ENCODE results near the gene NOS1AP.
A peak's percentile ranks its signal among the peaks of the same experiment; 100 is the strongest.

The NOS1AP gene

DNA sequence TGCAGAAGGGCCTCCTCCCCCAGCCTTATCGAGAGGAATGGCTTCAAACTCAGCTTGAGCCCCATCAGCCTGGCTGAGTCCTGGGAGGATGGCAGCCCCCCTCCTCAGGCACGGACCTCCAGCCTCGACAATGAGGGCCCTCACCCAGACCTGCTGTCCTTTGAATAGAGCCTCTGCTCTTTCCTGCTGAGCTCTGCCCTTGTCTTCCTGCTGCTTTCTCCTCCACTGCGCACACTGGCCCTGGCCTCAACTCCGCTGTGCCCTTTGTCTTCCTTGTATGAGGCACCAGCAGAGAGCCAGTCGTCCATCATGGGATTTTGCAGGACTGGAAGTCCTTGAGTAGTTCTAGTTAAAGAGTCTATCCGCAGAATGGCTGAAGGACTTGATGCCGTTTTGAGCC is 314.0 kb downstream of the NOS1AP start:
- DNase-seq (ENCODE audit: low spot score): no peak

DNA sequence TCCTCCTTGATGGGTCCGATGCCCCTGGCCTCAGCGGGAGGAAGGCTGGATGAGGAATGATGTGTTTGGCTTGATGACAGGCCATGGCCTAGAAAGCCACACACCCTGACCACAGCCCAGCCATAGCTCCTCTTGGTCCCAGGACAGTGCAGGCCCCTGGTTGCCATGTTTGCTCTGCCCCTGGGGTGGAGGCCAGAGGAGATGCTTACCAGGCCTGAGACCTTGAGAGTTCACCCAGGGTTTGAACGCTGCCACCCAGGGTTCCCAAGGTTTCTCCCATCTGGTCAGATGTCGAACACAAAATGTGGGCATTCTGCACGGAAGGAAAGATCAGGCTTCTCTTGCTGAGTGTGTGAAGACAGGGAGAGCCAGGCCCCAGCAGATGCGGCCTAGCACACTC is 314.6 kb downstream of the NOS1AP start:
- no peak for DNase-seq (ENCODE audit: low spot score)

DNA sequence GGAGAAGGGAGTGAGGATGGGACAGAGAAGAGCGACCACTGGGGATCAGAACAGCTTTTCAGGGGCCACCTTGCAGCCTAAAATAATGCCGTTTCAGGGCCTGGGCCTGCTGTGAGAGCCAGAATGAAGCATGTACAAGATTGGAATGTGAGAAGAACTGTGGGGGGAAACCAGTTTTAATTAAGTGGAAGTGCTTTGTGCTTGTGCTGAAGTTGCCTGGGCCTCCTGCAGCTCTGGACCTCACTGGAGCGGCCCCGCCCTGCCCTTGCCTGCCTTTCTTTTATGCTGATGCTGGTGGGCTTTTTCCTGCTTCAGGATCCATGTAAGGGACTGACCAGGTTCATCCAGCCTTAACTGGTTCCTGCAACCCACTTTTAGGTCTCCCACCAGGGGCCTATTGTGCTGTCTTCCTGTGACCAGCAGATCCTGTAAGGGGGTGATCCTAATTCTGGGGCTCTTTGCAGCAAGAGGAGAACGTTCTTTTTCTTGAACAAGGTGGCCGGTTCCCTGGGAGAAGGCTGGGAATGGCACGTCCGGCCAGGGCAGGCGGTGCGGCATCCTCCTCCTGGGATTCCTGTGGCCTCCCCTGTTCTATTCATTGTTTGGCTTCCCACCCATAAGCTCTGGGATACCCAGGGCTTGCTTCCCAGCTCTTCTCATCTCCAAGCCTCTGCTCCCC is 315.2 kb downstream of the NOS1AP start:
- DNase-seq (ENCODE audit: low spot score): no peak

DNA sequence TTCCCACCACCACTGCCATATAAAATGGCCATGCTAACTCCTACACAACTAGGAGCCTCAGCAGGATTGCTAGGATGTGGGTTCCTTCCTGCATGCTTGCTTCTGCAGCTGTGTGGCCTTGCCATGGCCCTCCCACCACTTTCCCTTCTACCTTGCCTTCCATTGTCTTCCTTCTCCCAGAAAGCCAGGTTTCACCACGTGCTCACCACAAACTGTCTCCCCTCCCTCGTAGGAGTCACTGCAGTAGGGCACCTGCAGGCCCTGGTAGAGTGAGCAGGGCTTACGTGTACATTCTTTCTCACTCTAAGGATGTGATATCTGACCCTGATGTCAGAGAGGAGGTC is 315.8 kb downstream of the NOS1AP start:
- DNase-seq (ENCODE audit: low spot score): no peak

DNA sequence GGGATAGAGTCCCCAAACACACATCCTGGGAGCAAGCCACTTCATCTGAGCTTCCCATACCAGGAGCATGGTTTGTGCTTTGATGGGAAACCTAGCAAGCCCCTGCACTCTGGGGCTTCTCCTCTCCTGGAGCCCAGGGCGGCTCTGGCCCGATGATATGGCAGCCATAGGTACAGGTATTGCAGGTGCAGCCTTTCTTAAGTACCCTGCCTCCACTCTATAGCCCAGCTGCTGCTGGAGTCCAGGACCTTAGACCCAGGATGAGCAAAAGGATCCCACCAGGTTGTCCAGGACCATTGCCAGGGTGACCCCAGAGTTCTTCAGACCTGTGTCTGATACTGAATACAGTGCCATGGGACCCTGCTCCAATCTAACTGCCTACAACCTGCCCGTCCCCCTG is 316.2 kb downstream of the NOS1AP start:
- no peak for DNase-seq (ENCODE audit: low spot score)

DNA sequence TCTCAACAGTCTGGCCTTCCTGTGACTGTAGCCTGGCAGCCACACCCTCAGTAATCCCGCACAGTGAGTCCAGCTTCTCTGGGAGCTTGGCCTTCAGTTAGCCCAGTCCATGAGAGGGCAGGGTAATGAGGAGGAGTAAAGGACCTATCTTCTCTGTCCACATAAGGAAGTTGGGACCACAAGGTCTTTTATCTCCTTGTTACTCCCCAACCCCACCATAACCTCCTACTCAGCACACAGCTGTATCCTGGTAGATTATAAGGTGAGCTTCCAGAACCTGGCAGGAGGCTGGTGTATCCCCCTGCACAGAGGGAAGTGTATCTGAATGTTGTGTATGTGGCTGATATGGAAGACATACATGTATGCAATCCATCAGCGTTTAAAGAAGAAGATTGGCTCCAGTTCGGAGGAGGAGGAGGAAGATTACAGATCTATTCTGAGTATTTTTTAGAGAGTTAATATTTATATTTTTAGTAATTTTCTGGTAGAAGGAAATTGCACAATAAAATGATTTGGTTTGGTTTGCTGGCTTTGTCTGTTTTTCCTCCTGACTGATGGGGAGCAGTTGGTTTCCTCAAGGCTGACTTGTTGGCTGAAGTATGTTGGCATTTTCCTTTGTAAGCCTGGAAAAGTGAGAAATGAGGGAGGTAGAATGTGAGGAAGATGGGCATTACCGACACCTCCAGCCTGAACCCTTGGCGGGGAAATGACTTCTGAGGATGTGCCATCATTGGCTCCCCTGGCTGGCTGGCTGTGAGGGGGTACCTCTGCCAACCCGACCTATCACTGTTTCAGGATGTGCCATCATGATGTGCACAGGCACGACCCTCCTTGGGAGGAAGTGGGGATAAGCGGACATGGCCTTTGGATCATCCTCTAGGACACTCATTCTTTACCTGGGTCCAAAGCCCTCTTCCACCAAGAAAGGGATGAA is 317.1 kb downstream of the NOS1AP start:
- DNase-seq (ENCODE audit: low spot score): no peak

DNA sequence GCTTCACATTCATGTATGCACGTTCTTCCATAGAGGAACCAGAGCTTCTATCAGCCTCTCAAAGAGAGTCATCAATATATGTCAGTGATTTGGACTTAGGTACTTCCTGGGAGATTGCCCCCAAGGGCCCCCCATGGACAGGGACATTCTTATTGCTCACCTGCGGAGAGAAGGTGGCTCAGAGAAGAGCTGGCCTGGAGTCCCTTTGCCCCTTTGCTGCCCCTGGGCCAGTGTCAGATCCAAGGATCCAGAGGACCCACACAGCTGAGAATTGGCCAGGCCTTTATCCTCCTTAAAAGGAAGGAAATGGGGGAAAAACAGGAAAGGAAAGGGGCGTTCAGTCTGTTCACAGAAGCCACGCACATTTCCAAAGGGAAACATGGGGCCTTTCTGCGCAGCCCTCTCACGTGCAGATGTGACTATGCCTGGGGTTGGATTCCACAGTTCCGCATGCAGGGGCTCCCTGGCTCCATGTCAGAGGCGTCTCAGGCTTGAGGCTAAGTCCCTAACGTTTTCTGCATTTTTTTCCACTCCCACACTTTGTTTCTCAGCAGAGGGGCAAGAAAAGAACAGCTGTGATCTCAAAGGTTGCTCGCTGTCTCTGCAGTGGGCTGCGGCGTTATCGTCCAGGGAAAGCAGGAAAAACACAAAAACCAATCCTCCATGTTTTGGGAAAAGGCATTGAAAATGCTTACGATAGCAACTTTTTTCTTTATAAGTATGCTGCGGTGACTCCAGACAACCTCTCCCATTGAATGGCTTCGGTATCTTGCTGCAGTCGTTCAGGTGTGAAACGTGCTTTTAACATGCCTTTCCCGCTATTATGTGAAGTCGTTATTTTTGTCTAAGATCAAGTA is 318.0 kb downstream of the NOS1AP start:
- DNase-seq (ENCODE audit: low spot score): no peak

DNA sequence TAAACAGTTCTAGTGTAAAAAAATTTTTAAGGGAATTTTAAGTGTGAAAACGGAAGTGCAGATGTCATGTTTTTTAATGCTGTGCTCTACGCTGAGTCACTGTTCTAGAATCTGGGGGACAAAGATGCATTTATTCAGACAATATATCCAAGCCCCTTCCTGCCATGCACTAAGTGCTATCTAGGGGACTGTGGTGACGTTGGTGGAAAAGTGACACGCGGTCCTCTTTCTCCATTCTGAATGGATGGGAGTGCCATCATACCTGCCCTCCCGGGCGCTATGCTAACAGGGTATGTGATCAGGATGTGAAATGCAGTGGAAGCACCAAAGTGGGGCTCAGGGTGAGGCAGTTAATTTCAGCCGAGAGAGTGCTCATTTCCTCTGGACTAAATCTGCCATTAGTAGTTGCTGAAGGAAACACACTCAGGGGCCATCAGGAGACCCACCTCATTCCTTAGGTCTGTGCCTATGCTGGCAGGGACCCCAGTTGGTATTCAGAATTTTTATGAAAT is 318.6 kb downstream of the NOS1AP start:
- DNase-seq (ENCODE audit: low spot score): no peak

DNA sequence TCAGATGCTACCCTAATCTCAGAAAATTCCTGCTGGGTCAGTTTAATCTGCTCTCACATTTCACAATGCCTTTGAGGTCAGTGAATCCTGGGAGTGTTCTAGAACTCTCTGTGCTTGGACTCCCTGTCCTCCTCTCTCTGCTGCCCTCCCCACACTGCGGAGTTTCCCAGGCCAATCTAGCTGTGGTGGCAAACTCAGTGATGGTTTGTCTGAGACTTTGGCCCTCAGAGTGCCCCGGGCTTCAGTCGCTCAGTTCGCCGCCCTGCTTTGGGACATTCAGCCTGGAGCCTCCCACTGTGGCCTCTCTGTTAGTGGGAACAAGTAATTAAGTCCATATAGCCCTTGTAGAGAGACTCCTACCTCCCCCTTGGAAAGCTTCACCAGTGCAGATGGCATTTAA is 319.1 kb downstream of the NOS1AP start:
- DNase-seq (ENCODE audit: low spot score): no peak

DNA sequence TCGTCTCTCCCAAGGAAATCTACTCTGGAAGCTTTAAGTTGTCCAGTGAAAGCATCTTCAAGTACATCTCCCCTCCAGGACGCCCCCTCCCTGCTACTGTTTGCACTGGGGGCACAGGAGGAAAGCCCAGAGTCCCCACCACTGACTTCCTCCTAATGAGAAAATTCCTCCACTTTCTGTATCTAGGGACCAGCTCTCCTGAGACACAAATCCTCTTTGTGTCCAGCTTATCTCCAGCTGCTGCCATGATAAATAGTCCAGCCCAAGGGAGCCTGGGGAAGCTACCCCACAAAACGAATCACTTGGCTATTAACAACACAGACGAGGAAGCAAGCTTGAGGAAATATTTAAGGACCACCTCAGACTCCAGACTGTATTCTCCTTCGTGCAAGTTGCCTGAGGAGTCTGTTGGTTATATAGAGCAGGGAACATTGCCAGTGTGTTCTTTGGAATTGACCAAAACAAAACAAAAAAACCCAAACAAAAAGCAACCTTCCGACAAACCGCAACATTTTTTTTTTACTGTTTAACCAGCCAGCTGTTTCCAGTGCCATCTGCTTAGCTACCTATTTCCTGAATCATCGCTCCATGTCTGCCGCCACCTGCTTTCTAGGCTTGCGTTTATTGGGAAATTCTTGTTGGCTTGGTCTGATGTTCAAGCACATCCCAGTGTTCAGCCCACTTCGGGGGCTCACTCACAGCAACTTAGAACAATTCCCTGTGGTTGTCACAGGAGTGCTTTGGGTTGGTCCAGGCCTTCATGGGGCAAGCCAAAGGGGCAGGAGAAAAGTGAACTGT is 319.7 kb downstream of the NOS1AP start:
- no peak for DNase-seq (ENCODE audit: low spot score)

DNA sequence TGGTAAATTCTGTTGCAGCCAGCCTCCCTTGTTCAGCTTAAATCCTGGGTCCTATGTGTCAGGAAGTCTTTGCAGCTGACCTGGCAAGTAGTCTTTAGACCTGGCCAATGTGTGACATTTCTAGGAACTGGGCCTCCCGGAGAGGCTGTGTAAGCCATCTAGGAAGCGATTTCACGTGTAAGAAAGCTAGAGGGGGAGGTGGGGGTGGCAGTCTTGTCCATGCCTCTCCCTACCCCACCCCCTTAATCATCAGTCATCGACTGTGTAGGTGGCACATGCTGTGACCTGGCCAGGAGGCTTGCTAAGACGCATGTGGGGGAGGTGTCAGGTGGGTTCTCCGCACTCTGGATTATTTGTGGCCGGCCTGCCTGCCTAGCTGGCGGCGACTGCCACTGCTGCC is 320.5 kb downstream of the NOS1AP start:
- no peak for DNase-seq (ENCODE audit: low spot score)

DNA sequence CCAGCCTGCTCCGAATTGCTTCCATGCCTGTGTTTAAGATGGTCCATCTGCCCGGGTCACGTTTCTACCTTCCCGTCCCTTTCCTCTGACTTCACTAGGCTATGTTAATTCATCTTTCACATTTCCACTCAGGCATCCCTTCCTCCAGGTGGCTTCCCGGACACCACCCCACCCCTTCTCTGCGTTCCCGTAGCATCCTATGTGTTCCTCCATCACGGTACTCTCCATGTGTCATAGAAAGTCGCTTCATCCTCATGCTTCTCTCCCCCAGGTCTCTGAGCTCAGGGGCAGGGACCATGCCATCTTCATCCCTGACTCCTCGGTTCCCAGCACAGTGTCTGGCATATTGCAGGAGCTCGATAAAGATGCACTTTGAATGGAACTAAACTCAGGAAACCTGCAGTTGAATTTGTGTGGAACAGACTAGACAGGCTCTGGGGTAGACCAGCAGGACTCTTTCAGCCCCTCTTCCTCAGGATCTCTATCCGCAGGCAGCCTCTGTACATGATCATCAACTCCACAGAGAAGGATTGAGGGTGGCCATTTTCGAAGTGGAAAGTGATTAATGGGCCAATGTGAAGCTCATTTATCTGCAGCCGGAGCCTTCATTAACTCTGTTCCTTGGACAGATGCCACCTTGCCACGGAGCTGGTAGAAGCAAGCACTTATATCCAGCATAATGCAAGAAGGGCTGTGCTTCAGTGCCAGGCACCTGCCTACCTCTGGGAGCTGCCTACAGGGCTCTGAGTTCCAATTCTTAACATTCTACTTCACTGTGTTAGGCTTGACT is 321.1 kb downstream of the NOS1AP start:
- DNase-seq (ENCODE audit: low spot score): no peak

DNA sequence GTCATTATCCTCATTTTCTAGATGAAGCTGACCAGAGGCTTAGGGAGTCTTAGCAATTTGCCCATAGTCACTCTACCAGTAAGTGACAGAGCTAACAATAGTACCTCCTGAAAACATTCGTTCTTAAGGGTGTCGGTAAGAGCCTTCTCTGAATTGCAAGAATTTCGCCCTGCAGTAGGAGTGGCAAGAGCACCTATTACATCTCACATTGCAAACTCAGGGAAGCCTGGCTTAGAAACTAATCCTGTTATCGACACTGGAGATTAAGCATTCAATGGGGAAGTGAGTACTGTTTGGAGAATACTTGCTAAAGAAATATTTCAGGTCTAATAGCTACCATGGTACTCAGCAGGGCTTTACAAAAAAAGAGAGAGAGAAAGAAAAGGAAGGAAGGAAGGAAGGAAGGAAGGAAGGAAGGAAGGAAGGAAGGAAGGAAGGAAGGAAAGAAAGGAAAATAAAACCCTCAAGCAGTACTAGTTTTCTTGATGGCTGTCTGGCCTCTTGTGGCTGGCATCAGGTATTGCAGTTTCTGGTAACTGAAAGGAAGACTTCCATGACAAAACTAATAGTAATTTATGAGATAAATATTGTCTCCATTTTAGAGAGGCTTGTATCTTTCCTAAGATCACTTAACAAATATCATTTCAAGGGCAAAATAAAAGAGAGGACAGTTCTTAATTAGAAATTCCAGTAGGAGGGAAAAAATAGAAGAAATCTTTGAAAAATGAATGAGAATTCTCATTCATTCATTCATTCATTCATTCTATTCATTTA is 322.5 kb downstream of the NOS1AP start:
- DNase-seq (ENCODE audit: low spot score): peak; percentile 58

DNA sequence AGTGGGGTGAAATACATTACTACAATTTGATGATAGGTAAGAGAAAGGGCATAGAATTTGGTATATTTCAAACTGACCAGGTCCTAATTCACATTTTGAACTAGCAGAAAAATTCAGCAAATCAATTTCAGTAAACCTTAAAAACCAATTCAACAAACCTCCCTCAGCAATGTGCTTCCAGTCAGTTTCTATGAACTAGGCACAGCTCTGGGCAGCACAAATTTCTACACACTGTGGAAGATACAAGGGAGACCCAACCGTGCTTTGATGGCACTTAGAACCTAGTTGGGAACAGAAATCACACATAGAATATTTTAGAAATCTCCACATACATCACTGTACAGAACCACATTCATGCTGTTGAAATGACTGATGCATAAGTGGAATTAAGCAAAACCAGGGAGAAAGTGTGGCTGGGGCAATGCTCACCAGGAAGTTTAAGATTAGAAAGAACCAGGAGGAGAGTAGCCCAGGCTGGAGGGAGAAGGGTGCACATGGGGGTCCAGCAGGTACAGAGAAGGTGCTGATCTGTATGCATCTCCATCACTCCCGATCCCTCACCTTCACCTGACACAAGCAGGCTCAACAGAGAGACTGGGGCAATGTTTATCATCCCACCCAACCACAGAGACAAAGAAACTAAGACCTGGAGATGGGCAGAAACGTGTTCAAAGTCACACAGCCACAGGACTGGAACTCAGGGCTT is 326.9 kb downstream of the NOS1AP start:
- DNase-seq (ENCODE audit: low spot score): no peak

DNA sequence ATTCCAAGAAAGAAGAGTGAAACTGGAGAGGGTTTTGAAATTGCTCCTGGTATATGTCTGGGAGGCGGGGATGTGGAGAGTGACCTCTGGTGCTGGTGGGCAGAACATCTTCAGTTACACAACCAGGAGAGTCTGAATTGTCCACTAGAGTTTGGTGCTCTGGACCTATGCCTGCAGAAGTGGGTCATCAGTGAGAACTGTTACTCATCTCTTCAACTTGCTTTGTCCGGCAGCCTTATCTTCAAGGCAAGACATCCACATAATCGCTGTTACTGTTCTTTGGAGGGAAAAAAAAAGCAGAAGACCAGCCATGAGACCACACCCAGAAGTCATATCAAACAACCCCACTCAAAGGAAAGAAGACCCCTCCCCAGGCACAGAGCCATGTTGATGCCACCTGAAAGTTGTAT is 327.6 kb downstream of the NOS1AP start:
- DNase-seq (ENCODE audit: low spot score): no peak

DNA sequence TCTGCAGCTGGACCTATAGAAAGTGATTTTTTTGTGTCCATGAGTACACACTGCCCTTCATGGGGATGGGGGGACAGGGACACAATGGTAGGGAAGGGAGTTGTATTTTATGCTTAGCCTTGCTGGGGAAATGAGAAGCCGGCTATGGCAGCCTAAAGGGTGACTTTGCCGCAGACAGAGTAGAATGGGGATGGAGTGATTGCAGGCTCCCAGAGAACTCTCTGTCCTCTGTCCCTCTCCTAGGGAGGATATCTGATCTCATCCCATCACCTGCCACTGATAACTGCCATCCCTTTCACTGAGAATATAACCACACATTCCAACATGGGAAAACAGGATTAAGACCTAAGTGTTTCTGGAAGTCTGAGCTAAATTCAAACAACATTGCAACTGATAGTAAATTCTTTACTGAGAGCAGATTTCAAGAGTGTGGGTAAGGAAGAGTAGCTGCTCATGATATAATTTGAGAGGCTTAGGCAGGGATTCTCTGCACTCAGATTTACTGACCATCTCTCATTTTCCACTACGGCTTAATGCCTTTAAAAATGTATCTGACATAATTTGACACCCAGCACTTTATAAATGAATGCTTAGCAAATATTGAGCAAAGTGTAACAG is 328.6 kb downstream of the NOS1AP start:
- no peak for DNase-seq (ENCODE audit: low spot score)

DNA sequence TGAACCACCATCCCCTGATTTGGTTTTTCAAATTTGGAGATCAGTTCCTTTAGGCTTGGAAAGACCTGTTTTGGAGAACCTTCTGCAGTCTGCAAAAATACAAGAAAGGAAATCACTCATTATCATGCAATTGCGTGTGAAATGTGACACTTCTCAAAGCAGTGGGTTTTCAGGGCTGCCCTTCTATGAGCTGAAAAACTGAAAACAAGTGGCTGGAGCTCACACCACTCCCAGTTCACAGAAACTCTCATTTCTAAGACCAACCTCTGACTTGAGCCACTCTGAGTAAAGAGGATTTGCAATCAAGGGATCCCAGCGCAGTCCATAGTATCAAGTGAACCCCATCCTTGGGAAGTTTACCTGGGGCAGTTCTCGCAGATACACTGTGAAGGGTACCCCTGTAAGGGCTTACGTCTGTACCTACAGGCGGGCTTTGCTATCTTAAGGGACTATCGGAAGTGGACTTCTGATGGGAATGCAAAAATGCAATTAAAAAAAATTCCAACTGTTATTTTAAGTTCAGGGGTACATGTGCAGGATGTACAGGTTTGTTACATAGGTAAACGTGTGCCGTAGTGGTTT is 329.6 kb downstream of the NOS1AP start:
- no peak for DNase-seq (ENCODE audit: low spot score)

DNA sequence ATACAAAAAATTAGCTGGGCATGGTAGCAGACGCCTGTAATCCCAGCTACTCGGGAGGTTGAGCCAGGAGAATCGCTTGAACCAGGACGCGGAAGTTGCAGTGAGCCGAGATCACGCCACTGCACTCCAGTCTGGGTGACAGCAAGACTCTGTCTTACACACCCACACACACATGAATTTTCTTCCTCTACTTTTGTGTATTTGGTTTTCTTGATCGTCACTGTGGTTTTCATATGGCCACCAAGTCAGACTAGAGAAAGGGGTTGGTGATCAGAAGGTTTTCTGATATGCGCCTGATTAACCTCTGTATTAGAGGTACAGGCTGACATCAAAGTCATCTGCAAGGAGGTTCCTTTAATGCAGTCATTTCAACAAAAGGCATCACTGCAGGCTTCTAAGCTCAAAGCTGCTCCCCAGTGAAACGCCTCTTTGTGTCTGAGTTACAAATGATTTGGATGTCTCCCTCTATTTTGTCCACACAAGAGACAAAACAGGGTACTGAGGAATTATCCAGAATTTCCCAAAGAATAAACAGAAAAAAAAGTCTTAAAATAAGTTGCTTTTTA is 331.4 kb downstream of the NOS1AP start:
- DNase-seq (ENCODE audit: low spot score): no peak

Data from SK-N-DZ (cell line).